GM13977 (cell line): Measurements from ENCODE around the gene TSPOAP1.

Experiments used
- DNase-seq: peaks from one replicate; pipeline ENCODE4 v3.0.0; 2012; ENCODE audit warnings: low spot score
- in situ Hi-C: fragments of 300-500 bp; cut with MboI; formaldehyde crosslinking; loops from one replicate; pipeline ENCODE4 v1.12.0; 2022; ENCODE audit warnings: low sequenced_read_pairs, low pct_unique_long_range_greater_than_20kb, mixed read lengths, inconsistent platforms; ENCODE audit not compliant: unreplicated experiment
- TF ChIP-seq, protein P1 (sequence below): IDR thresholded peaks from 2 replicates; pipeline ENCODE4 v1.5.1; 2012; ENCODE audit warnings: mild to moderate bottlenecking, control low read depth; ENCODE audit not compliant: insufficient read depth; ENCODE audit errors: extremely low read depth, missing control alignments

TSPOAP1 gene

DNA sequence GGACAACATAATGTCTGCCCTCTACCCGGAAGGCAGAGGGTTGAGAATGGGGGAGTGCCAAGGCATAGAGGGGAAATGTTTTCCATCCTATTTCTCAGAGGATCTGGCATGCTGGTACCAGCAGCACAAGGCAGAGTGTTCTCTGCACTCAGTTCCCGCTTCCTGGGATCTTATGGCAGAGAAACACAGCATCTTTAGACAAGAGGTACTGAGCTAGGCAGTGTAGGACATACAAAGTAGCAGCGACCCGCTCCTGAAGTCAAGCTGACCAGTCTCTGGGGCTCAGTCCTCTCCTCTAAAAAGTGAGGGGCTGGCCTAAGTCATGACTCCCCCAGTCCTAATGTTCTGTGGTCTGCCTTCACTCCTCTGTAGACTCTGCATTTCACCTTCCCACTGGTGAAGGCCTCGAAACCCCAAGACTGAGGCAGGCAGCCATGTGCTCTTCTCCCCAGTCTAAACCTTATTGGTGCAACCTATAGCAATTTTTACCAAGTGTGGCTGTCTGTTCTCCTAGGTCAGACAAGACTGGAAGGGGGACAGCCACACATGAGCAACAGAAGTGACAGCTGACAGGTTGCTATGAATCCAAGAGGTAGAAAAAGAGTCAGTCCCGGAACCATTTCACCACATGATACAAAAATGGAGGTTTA is 11.3 kb upstream of the TSPOAP1 start:
- in situ Hi-C loops: no loop called here
- TF ChIP-seq, protein P1, sequence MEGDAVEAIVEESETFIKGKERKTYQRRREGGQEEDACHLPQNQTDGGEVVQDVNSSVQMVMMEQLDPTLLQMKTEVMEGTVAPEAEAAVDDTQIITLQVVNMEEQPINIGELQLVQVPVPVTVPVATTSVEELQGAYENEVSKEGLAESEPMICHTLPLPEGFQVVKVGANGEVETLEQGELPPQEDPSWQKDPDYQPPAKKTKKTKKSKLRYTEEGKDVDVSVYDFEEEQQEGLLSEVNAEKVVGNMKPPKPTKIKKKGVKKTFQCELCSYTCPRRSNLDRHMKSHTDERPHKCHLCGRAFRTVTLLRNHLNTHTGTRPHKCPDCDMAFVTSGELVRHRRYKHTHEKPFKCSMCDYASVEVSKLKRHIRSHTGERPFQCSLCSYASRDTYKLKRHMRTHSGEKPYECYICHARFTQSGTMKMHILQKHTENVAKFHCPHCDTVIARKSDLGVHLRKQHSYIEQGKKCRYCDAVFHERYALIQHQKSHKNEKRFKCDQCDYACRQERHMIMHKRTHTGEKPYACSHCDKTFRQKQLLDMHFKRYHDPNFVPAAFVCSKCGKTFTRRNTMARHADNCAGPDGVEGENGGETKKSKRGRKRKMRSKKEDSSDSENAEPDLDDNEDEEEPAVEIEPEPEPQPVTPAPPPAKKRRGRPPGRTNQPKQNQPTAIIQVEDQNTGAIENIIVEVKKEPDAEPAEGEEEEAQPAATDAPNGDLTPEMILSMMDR: no peak
- DNase-seq: no peak

DNA sequence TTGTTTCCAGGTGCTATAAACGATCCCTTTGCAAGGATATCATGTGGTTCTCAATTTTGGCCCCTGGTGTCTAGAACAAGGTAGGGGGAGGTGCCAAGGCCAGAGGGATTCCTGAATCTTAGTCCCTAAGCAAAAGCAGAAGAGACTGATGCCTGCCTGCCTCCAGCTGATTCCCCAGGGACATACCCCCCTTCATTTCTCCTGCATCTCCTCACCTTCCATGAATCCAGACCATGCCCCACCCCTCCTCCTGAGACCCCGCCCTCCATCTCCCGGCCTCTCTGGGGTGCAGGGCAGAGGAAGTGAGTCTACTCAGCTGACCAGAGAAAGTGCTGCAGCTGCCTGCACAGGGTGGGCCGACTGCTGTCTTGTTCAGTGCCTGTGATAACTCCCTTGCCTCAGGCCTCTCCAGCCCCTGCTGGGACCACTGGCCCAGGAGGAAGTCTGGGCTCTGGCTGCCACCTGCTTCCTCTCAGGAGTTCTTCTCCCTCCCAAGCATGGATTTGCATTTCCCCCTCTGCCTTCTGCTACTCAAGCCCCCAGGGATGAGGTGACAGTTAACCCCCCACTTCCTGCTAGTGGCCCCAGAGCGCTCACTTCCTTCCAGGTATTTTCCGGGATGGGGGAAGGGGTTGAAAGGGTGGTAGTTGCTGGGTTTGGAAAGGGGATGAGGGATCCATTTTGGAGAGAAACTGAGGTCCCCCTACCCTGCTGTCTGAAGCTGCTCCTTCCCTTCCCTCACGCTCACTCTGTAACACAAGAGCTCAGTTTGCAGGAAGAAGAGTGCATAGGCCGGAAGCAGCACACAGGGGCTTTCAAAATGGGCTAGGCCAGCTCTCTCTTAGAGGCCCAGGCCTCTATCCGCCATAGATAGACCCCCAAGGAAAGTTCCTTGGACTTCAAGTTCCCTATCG is 10.5 kb upstream of the TSPOAP1 start:
- no peak for DNase-seq
- TF ChIP-seq, protein P1: no peak
- in situ Hi-C loops: no loop called here

DNA sequence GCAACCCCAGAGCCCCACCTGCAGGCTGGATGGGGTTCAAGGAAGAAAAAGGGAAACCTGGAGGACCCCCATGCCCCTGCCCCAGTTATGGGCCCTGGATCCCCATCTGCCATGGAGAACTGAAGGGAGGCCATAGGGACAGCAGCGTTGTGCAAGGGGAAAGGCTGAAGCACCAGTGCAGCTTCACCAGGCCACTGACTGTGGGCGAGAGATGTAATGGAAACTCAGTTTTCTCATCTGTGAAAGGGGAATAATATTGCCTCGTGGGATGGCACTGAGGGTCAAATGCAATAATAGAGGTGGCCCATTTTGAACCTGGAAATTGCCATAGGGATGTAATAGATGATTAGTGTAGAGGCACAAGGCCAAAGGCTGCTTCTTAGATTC is 9.9 kb upstream of the TSPOAP1 start:
- TF ChIP-seq, protein P1: peak; percentile 25
- in situ Hi-C loops: no loop called here
- no peak for DNase-seq

DNA sequence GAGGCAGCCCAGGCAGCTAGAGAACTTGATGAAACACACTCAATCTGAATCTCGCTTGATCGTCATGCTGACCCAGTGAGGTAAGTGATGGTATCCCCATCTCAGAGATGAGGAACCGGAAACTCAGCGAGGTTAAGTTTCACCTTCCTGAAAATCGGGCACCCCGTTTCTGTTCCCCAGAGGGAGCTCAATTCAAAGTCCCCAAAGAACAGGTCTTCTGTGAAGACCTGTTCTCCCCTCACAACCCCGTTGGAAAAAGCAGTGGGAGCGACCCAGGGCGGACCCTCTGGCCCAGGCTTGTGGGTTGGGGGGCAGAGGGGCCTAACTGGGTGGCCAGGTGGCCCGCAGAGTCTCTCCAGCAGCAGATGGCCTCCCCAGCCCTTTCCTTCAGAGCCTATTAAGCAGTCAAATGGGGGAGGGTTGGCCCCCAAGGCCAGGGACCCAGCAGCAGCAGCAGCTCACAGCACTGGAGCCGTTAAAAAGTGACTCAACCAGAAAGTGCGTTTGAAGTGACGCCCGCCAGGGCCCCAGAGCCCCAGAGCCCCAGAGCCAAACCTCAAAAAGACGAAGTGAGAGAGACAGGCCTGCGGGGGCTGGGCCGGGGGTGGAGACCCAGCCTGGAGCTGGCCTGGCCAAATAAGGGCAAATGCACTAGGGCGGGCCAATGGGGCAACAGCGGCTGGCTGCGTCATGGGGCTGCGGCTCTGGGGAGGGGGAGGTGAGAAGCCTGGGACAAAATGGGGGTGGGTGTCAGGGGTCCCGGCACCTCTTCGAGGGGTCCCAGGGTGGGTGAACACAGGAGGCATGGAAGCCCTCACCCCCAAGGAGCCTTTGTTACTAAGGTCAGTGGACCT is 9.2 kb upstream of the TSPOAP1 start:
- in situ Hi-C loops: no loop called here
- TF ChIP-seq, protein P1: no peak
- DNase-seq: peak; percentile 78

DNA sequence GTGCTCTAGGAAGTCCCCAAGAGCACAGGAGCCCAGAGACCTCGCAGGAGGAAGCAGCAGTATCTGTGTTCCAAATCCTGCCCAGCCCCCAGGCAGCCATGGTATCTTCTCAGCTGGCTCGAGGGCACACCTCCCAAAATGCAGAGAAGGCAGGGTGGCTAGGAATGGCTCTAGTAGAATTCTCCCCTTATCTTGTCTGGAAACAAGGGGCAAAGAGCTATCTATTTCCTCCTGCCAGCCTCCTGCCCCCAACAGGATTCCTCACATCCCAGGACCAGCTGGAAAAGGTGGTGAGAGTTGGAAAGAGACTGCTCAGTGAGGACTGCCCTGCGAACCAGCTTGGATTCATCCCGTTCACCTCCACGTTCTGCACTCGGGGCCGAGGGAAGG is 8.6 kb upstream of the TSPOAP1 start:
- in situ Hi-C loops: no loop called here
- no peak for DNase-seq
- TF ChIP-seq, protein P1: no peak
